ENCODE data around the gene RRAGD.
"Not testable (repeated sequence)": the region's sequence is repeated elsewhere in the genome, so short reads cannot be mapped to it uniquely, and the experiment has no call there.

RRAGD gene

GRCh38 chr6:89411145-89412070 is 665 bp downstream of the RRAGD start:
- no peak for DNase-seq (ENCODE audit: low spot score)

GRCh38 chr6:89410788-89411144 is 1.3 kb downstream of the RRAGD start:
- DNase-seq (ENCODE audit: low spot score) = no peak

- no peak for DNase-seq (ENCODE audit: low spot score)
Observed at GRCh38 chr6:89410231-89410761, 1.8 kb downstream of the RRAGD start.

GRCh38 chr6:89409461-89410035 is 2.5 kb downstream of the RRAGD start:
- DNase-seq (ENCODE audit: low spot score) = no peak

- no peak for DNase-seq (ENCODE audit: low spot score)
Observed at GRCh38 chr6:89406141-89406540, 5.9 kb downstream of the RRAGD start.

GRCh38 chr6:89404512-89404911 is 7.6 kb downstream of the RRAGD start:
- DNase-seq (ENCODE audit: low spot score) = no peak

- DNase-seq (ENCODE audit: low spot score) = no peak
Observed at GRCh38 chr6:89402776-89403175, 9.3 kb downstream of the RRAGD start.

GRCh38 chr6:89400912-89401399 is 11.1 kb downstream of the RRAGD start:
- no peak for DNase-seq (ENCODE audit: low spot score)

- no peak for DNase-seq (ENCODE audit: low spot score)
Observed at GRCh38 chr6:89400050-89400449, 12.0 kb downstream of the RRAGD start.

GRCh38 chr6:89398762-89399525 is 13.1 kb downstream of the RRAGD start:
- DNase-seq (ENCODE audit: low spot score) = no peak

- DNase-seq (ENCODE audit: low spot score) = not testable (repeated sequence)
Observed at GRCh38 chr6:89397884-89398283, 14.2 kb downstream of the RRAGD start.

- no peak for DNase-seq (ENCODE audit: low spot score)
Observed at GRCh38 chr6:89393659-89394058, 18.4 kb downstream of the RRAGD start.

- DNase-seq (ENCODE audit: low spot score) = no peak
Observed at GRCh38 chr6:89392823-89393222, 19.2 kb downstream of the RRAGD start.

GRCh38 chr6:89388846-89389245 is 23.2 kb downstream of the RRAGD start:
- no peak for DNase-seq (ENCODE audit: low spot score)

GRCh38 chr6:89387516-89388201 is 24.4 kb downstream of the RRAGD start:
- DNase-seq (ENCODE audit: low spot score) = no peak

- no peak for DNase-seq (ENCODE audit: low spot score)
Observed at GRCh38 chr6:89386917-89387491, 25.1 kb downstream of the RRAGD start.

GRCh38 chr6:89385846-89386245 is 26.2 kb downstream of the RRAGD start:
- DNase-seq (ENCODE audit: low spot score) = no peak

GRCh38 chr6:89385156-89385667 is 26.9 kb downstream of the RRAGD start:
- no peak for DNase-seq (ENCODE audit: low spot score)

GRCh38 chr6:89381031-89381430 is 31.0 kb downstream of the RRAGD start:
- DNase-seq (ENCODE audit: low spot score) = no peak

- no peak for DNase-seq (ENCODE audit: low spot score)
Observed at GRCh38 chr6:89379281-89379680, 32.8 kb downstream of the RRAGD start.

- no peak for DNase-seq (ENCODE audit: low spot score)
Observed at GRCh38 chr6:89378628-89379027, 33.4 kb downstream of the RRAGD start.
